IMR-90 (cell line): ENCODE results near the gene KCNQ2. TPM values are rescaled to one million over a fixed set of nuclear protein-coding genes. Genes with fewer than 3 reads are reported as not detected.

Experiments used
- ATAC-seq: fragments of 200-7000 bp; cut with Tn5 transposase; 2 replicates; pipeline ENCODE4 v1.9.1; 2020; ENCODE audit warnings: low read depth, mild to moderate bottlenecking, moderate library complexity
- BruUV-seq: library from RNA; stranded (reverse); fragments of 400-500 nt; replicated peaks from 2 replicates; lab custom pipeline; 2021; lab: Mats Ljungman, UMichigan
- CTCF ChIA-PET: fragments of 300-600 bp; formaldehyde crosslinking; extraction: SDS; loops from one replicate; lab custom pipeline; 2021; ENCODE audit warnings: antibody characterized with exemption; lab: Yijun Ruan, JAX
- POLR2A ChIA-PET: fragments of 300-600 bp; sonication (Branson Sonifier 250); formaldehyde crosslinking; loops from one replicate; lab custom pipeline; 2022; ENCODE audit warnings: antibody characterized with exemption; ENCODE audit not compliant: unreplicated experiment; lab: Charles Lee
- DNase-seq: peaks from one replicate; pipeline ENCODE4 v3.0.0; 2013
- H2AFZ ChIP-seq: replicated peaks from 2 replicates; pipeline ENCODE3; 2013; ENCODE audit warnings: low read length, mild to moderate bottlenecking; ENCODE audit not compliant: poor library complexity
- H2AK5ac ChIP-seq: 2 replicates; pipeline ENCODE4 v1.6.1; 2013; ENCODE audit warnings: low read depth, low read length, inconsistent platforms
- H2AK9ac ChIP-seq: replicated peaks from 2 replicates; pipeline ENCODE3; 2013; ENCODE audit warnings: mild to moderate bottlenecking, low read depth, low read length, moderate library complexity; ENCODE audit not compliant: poor library complexity
- H2BK120ac ChIP-seq: 2 replicates; pipeline ENCODE4 v1.6.1; 2013; ENCODE audit warnings: low read depth, low read length, inconsistent platforms
- H2BK15ac ChIP-seq: 3 replicates; pipeline ENCODE4 v1.6.1; 2013; ENCODE audit warnings: low read depth, low read length, inconsistent platforms
- H2BK20ac ChIP-seq: 2 replicates; pipeline ENCODE4 v1.6.1; 2013; ENCODE audit warnings: low read depth, mild to moderate bottlenecking, inconsistent platforms, low read length, moderate library complexity
- H2BK5ac ChIP-seq: 2 replicates; pipeline ENCODE4 v1.6.1; 2013; ENCODE audit warnings: mild to moderate bottlenecking, low read depth, low read length, inconsistent platforms; ENCODE audit not compliant: poor library complexity, severe bottlenecking
- H3K14ac ChIP-seq: replicated peaks from 2 replicates; pipeline ENCODE4 v1.6.1; 2013; ENCODE audit warnings: low read depth, low read length, inconsistent platforms
- H3K18ac ChIP-seq: 2 replicates; pipeline ENCODE4 v1.6.1; 2013; ENCODE audit warnings: low read depth, low read length, control low read depth
- H3K23ac ChIP-seq: 2 replicates; pipeline ENCODE4 v1.6.1; 2013; ENCODE audit warnings: low read depth, low read length, inconsistent platforms
- H3K27ac ChIP-seq: 2 replicates; pipeline ENCODE4 v1.5.1; 2013; ENCODE audit warnings: mild to moderate bottlenecking, control low read depth, low read length; ENCODE audit not compliant: insufficient read depth
- H3K27me3 ChIP-seq: 2 replicates; pipeline ENCODE4 v1.6.1; 2013; ENCODE audit warnings: low read length; ENCODE audit not compliant: control insufficient read depth, insufficient read depth
- H3K36me3 ChIP-seq: 2 replicates; pipeline ENCODE4 v1.6.1; 2013; ENCODE audit warnings: low read length, mixed read lengths; ENCODE audit not compliant: control insufficient read depth, insufficient read depth
- H3K4ac ChIP-seq: 2 replicates; pipeline ENCODE4 v1.6.1; 2013; ENCODE audit warnings: low read depth, low read length, inconsistent platforms
- H3K4me1 ChIP-seq: 2 replicates; pipeline ENCODE4 v1.6.1; 2013; ENCODE audit warnings: low read length, mixed read lengths; ENCODE audit not compliant: control insufficient read depth, insufficient read depth
- H3K4me2 ChIP-seq: 2 replicates; pipeline ENCODE4 v1.6.1; 2013; ENCODE audit warnings: low read depth, mild to moderate bottlenecking, control low read depth, low read length, moderate library complexity
- H3K4me3 ChIP-seq: 2 replicates; pipeline ENCODE4 v1.5.1; 2013; ENCODE audit warnings: low read depth, mild to moderate bottlenecking, control low read depth, low read length, moderate library complexity; ENCODE audit not compliant: insufficient read depth
- H3K56ac ChIP-seq: 2 replicates; pipeline ENCODE4 v1.6.1; 2013; ENCODE audit warnings: low read length, inconsistent platforms; ENCODE audit not compliant: insufficient read depth; ENCODE audit errors: extremely low read depth
- H3K79me1 ChIP-seq, 2 experiments: 2 replicates each; pipeline ENCODE4 v1.6.1; 2013; ENCODE audit warnings: low read length in 2 of 2, inconsistent platforms in 1 of 2, low read depth in 1 of 2
- H3K9ac ChIP-seq: 2 replicates; pipeline ENCODE4 v1.6.1; 2013; ENCODE audit warnings: low read depth, low read length, control low read depth
- H3K9me1 ChIP-seq: 2 replicates; pipeline ENCODE4 v1.6.1; 2013; ENCODE audit warnings: low read length, inconsistent platforms; ENCODE audit not compliant: insufficient read depth
- H3K9me3 ChIP-seq: 2 replicates; pipeline ENCODE4 v1.6.1; 2013; ENCODE audit warnings: low read length; ENCODE audit not compliant: control insufficient read depth, insufficient read depth
- H4K20me1 ChIP-seq: 2 replicates; pipeline ENCODE4 v1.6.1; 2013; ENCODE audit warnings: low read length, inconsistent platforms; ENCODE audit not compliant: insufficient read depth
- H4K5ac ChIP-seq: 2 replicates; pipeline ENCODE4 v1.6.1; 2013; ENCODE audit warnings: mild to moderate bottlenecking, low read depth, low read length, control low read depth
- H4K8ac ChIP-seq, 2 experiments: 2 replicates each; pipeline ENCODE4 v1.6.1; 2013; ENCODE audit warnings: low read depth in 2 of 2, low read length in 2 of 2, control low read depth in 1 of 2, inconsistent platforms in 1 of 2
- H4K91ac ChIP-seq: 2 replicates; pipeline ENCODE4 v1.6.1; 2013; ENCODE audit warnings: low read depth, low read length, inconsistent platforms; ENCODE audit not compliant: insufficient read depth
- CEBPB ChIP-seq: IDR thresholded peaks from 2 replicates; pipeline ENCODE4 v1.6.1; 2012; ENCODE audit warnings: low read depth, low read length, improper control_type of control experiment
- MAFK ChIP-seq: IDR thresholded peaks from 2 replicates; pipeline ENCODE4 v1.6.1; 2012; ENCODE audit warnings: low read depth, low read length, improper control_type of control experiment
- MAZ ChIP-seq: IDR thresholded peaks from 2 replicates; pipeline ENCODE4 v1.6.1; 2012; ENCODE audit warnings: low read depth, mild to moderate bottlenecking, low read length, improper control_type of control experiment, moderate library complexity, borderline replicate concordance
- MXI1 ChIP-seq: IDR thresholded peaks from 2 replicates; pipeline ENCODE4 v1.6.1; 2012; ENCODE audit warnings: low read depth, mild to moderate bottlenecking, low read length, moderate library complexity, borderline replicate concordance
- RAD21 ChIP-seq: IDR thresholded peaks from 2 replicates; pipeline ENCODE4 v1.6.1; 2012; ENCODE audit warnings: low read length, improper control_type of control experiment
- RFX5 ChIP-seq: IDR thresholded peaks from 2 replicates; pipeline ENCODE4 v1.8.0; 2012; ENCODE audit warnings: low read depth, mild to moderate bottlenecking, low read length, moderate library complexity
- WGBS, 2 experiments: methylation state at CpG; one replicate each; pipeline versions ENCODE4 v1.1.5 to v1.1.7; 2013; ENCODE audit warnings: missing lambda C conversion rate in 2 of 2; ENCODE audit not compliant: insufficient read length in 1 of 2; ENCODE audit errors: extremely low coverage in 2 of 2; 5-methylcytosine and 5-hydroxymethylcytosine counted together
- dilution Hi-C: fragments of 300-500 bp; cut with HindIII; formaldehyde crosslinking; loops from one replicate; pipeline ENCODE4 v1.14.3; 2018; ENCODE audit warnings: low sequenced_read_pairs; ENCODE audit not compliant: unreplicated experiment
- in situ Hi-C: fragments of 300-500 bp; cut with MboI; formaldehyde crosslinking; loops from 3 replicates; pipeline ENCODE4 v1.14.3; 2019; ENCODE audit warnings: low sequenced_read_pairs, inconsistent platforms, mixed read lengths
- intact Hi-C: fragments of 100-400 bp; cut with micrococcal nuclease; formaldehyde crosslinking; loops from 2 replicates; pipeline ENCODE4 v1.10.0; 2022
- polyA plus RNA-seq, 3 experiments: library from polyadenylated mRNA; depleted of rRNA; stranded (reverse); fragments of >200 nt; gene quantifications; 2 replicates each; pipeline ENCODE4 v1.2.3, GENCODE V29; 2012; ENCODE audit warnings: low replicate concordance in 1 of 3
- total RNA-seq: library from RNA; depleted of rRNA; stranded (reverse); fragments of >200 nt; gene quantifications from 2 replicates; pipeline ENCODE4 v1.2.3, GENCODE V29; 2012

Gene KCNQ2
- total and polyA plus RNA-seq, 2 of the 4 experiments (the other 2 are of a cell fraction): 0.02 TPM; not detected in 1

DNA sequence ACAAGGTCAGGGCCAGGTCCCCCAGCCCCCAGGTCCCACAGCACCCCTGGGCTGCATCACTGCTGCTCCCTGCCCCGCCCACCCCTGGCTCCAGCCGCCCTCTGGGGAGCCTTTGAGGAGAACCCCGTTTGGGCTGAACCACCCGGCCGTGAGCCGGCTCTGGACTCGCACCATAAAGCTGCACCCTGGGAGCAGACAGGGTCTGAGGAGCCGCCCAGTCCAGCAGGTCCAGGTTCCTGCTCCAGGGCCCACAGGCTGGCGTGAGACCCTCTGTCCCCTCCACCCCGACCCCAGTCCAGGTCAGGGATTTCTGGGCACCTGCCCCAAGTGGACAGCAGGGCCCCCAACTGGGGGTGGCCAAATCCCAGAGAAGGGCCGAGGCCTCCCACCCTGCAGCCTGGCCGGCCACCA, 119.6 kb downstream of the KCNQ2 start:
- CTCF ChIA-PET: no interaction called here
- in situ Hi-C loops: no loop called here
- H2AK5ac ChIP-seq: no peak overlapping the region
- no peak overlapping the region for H2BK5ac ChIP-seq
- no peak overlapping the region for H3K27ac ChIP-seq
- H3K4me1 ChIP-seq: no peaks in the 10 kb centered on the region
- no peak overlapping the region for H3K23ac ChIP-seq
- H3K18ac ChIP-seq: no peak overlapping the region
- no peak overlapping the region for H2BK15ac ChIP-seq
- H3K56ac ChIP-seq: no peak overlapping the region
- TF ChIP-seq MAFK (no peak), MAZ (no peak), RAD21 (no peak), CEBPB (no peak), RFX5 (no peak), MXI1 (no peak)
- no TSS peak for BruUV-seq
- no peak overlapping the region for H3K4me3 ChIP-seq
- dilution Hi-C loops: no loop called here
- H3K4ac ChIP-seq: no peak overlapping the region
- no peak overlapping the region for H2AK9ac ChIP-seq
- no peak overlapping the region for H2AFZ ChIP-seq
- no peak overlapping the region for H4K91ac ChIP-seq
- H3K4me2 ChIP-seq: no peak overlapping the region
- H3K9me1 ChIP-seq: no peaks in the 10 kb centered on the region
- 66% methylated on average over 3 of the region's 12 CpGs; no CpG with 5 or more reads in 1 of the 2 experiments for WGBS, 2 experiments
- DNase-seq: no peak
- intact Hi-C loops: no loop called here
- ATAC-seq: no peak
- no peak overlapping the region for H3K14ac ChIP-seq
- peaks cover 4% of the 10 kb centered on the region; the same call in 1 of the 2 replicates for H3K27me3 ChIP-seq
- no peak overlapping the region for H2BK20ac ChIP-seq
- no peak overlapping the region for H3K9ac ChIP-seq
- H2BK120ac ChIP-seq: no peak overlapping the region
- H4K8ac ChIP-seq: no peak overlapping the region
- POLR2A ChIA-PET: no interaction called here
- H3K36me3 ChIP-seq: no peaks in the 10 kb centered on the region
- peaks cover 3% of the 10 kb centered on the region; the same call in 1 of the 2 replicates for H3K9me3 ChIP-seq
- no peaks in the 10 kb centered on the region for H3K79me1 ChIP-seq
- no peak overlapping the region for H4K5ac ChIP-seq
- H4K20me1 ChIP-seq: no peaks in the 10 kb centered on the region
